ENCODE data around the gene CALCR. TPM values are rescaled to one million over a fixed set of nuclear protein-coding genes. Genes with fewer than 3 reads are reported as not detected.

CALCR gene
- total and polyA plus RNA-seq, 4 donors = 0.04 to 0.20 (median 0.09) TPM

DNA sequence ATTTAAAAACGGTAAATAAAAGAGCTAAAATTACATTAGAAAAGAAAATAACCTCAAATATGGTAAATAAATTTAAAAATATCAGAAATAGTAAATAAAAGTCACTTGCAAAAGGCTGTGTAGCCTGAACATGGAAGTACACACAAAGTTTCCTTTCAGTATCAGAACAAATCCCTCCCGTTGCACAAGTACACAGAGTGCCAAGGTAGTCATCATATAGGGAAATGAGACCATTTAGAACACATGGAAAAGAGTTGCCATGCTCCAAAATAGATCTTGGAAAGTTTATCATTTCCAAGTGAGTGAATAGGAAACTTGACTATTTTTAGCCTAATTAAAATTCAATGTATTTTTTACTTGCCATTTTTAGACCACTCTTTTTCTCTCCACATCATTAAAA is 11.6 kb downstream of the CALCR start:
- no peaks in the 10 kb centered on the region for H3K4me1 ChIP-seq (ENCODE audit: control insufficient read depth in 5 of 5, insufficient read depth in 5 of 5, low read length in 5 of 5)
- H3K9ac ChIP-seq (ENCODE audit: insufficient read depth in 1 of 2, low read length in 2 of 2) = no peak overlapping the region
- no peak for DNase-seq
- no peaks in the 10 kb centered on the region for H3K9me3 ChIP-seq (ENCODE audit: control insufficient read depth in 4 of 4, insufficient read depth in 3 of 4, low read length in 3 of 4)
- no peak overlapping the region for H3K27ac ChIP-seq (ENCODE audit: low read depth in 1 of 2, low read length in 1 of 2)
- H3K4me3 ChIP-seq = no peak overlapping the region
- no peaks in the 10 kb centered on the region for H3K36me3 ChIP-seq (ENCODE audit: control insufficient read depth in 4 of 4, insufficient read depth in 4 of 4, low read length in 4 of 4)
- TF ChIP-seq, protein P1, sequence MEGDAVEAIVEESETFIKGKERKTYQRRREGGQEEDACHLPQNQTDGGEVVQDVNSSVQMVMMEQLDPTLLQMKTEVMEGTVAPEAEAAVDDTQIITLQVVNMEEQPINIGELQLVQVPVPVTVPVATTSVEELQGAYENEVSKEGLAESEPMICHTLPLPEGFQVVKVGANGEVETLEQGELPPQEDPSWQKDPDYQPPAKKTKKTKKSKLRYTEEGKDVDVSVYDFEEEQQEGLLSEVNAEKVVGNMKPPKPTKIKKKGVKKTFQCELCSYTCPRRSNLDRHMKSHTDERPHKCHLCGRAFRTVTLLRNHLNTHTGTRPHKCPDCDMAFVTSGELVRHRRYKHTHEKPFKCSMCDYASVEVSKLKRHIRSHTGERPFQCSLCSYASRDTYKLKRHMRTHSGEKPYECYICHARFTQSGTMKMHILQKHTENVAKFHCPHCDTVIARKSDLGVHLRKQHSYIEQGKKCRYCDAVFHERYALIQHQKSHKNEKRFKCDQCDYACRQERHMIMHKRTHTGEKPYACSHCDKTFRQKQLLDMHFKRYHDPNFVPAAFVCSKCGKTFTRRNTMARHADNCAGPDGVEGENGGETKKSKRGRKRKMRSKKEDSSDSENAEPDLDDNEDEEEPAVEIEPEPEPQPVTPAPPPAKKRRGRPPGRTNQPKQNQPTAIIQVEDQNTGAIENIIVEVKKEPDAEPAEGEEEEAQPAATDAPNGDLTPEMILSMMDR (IDR thresholded peaks at IDR 0.05; ENCODE audit: control extremely low read depth, extremely low read depth) = no peak
- ATAC-seq (ENCODE audit: insufficient read depth, low FRiP score) = no peak
- WGBS, 2 donors = 69 to 84% methylated on average over 2 of the region's 2 CpGs
- no peaks in the 10 kb centered on the region for H3K27me3 ChIP-seq (ENCODE audit: control insufficient read depth in 3 of 3, insufficient read depth in 3 of 3, low read length in 2 of 3)

DNA sequence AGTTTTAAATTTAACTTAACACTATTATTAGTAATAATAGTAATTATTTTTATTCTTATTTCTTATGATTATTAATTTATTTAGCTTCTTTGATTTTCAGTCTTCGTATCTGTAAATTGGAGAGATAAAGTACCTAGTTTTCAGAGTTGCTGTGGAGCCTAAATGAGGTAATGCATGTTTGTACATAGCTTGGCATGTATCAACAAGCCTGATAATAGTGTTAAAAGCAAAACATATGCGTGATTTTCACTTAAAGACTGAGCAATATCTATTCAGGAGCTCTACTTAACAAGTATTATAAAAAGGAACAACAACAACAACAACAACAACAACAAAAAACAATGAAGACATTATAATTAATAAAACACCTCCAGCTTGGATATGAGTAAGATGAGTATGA is 12.4 kb downstream of the CALCR start:
- DNase-seq (no peak), ATAC-seq (ENCODE audit: insufficient read depth, low FRiP score) (no peak)
- Histone ChIP-seq H3K9me3 (ENCODE audit: control insufficient read depth in 4 of 4, insufficient read depth in 3 of 4, low read length in 3 of 4) (no peaks in the 10 kb centered on the region), H3K27me3 (ENCODE audit: control insufficient read depth in 3 of 3, insufficient read depth in 3 of 3, low read length in 2 of 3) (no peaks in the 10 kb centered on the region), H3K4me3 (no peak overlapping the region), H3K4me1 (ENCODE audit: control insufficient read depth in 5 of 5, insufficient read depth in 5 of 5, low read length in 5 of 5) (no peaks in the 10 kb centered on the region), H3K9ac (ENCODE audit: insufficient read depth in 1 of 2, low read length in 2 of 2) (no peak overlapping the region), H3K27ac (ENCODE audit: low read depth in 1 of 2, low read length in 1 of 2) (no peak overlapping the region), H3K36me3 (ENCODE audit: control insufficient read depth in 4 of 4, insufficient read depth in 4 of 4, low read length in 4 of 4) (no peaks in the 10 kb centered on the region)
- TF ChIP-seq, protein P1 (IDR thresholded peaks at IDR 0.05; ENCODE audit: control extremely low read depth, extremely low read depth) = no peak
- WGBS, 2 donors = 84 to 94% methylated on average over 2 of the region's 2 CpGs

DNA sequence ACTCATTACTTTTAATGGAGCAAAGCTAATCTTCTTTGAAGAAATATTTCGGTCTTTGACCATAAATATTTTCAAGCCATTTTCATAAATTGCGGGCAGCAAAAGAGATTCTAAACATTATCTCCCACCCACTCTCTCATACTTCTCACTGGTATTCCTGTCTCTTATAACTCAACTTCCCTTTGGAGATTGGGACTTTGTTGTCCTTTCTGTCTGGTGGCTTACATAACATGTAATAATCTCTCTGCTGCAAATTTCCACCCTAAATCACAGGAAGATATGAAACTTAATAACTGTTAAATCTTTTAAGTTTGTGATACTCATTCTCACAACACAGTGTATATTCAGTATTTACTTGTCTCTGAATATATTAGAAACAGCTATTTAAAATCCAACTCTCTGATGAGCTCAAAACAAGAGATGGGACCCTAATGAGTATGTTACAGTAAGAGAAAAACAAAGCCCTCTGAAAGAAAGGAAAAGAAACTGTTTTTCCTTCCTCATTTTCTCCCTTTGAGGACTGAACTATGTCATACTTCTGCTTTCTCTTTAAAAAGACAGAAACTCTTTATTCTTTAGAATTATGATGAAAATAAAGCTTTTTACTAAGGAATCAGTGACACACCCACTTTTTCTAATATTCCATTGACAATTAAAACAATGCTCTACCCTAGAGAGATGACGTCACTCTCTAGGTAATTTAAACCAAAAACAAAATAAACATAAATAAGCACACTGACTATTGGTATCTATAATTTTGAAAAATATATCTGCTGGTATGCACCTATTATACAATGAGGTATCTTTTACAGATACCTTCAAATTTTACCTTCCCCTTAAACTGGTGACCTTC is 14.7 kb downstream of the CALCR start:
- Histone ChIP-seq H3K9me3 (ENCODE audit: control insufficient read depth in 4 of 4, insufficient read depth in 3 of 4, low read length in 3 of 4) (no peaks in the 10 kb centered on the region), H3K9ac (ENCODE audit: insufficient read depth in 1 of 2, low read length in 2 of 2) (no peak overlapping the region), H3K27me3 (ENCODE audit: control insufficient read depth in 3 of 3, insufficient read depth in 3 of 3, low read length in 2 of 3) (no peaks in the 10 kb centered on the region), H3K4me1 (ENCODE audit: control insufficient read depth in 5 of 5, insufficient read depth in 5 of 5, low read length in 5 of 5) (no peaks in the 10 kb centered on the region), H3K36me3 (ENCODE audit: control insufficient read depth in 4 of 4, insufficient read depth in 4 of 4, low read length in 4 of 4) (no peaks in the 10 kb centered on the region), H3K4me3 (no peak overlapping the region), H3K27ac (ENCODE audit: low read depth in 1 of 2, low read length in 1 of 2) (no peak overlapping the region)
- no peak for ATAC-seq (ENCODE audit: insufficient read depth, low FRiP score)
- DNase-seq = no peak
- TF ChIP-seq, protein P1 (IDR thresholded peaks at IDR 0.05; ENCODE audit: control extremely low read depth, extremely low read depth) = no peak
- 77 to 81% methylated on average over 3 of the region's 3 CpGs for WGBS, 2 donors

Measured in lung (tissue), 12 donors.